GM23248 (cell line): ENCODE measurements around the gene ENTPD2. TPM values are rescaled to one million over a fixed set of nuclear protein-coding genes. Genes with fewer than 3 reads are reported as not detected.
A peak's percentile ranks its signal among the peaks of the same experiment; 100 is the strongest.

Experiments used
- DNase-seq: peaks from one replicate; pipeline ENCODE4 v3.0.0-alpha.2; 2015
- H2AFZ ChIP-seq: fragments of 200-600 bp; sonication (generic); 2 replicates; pipeline ENCODE4 v1.6.1; 2016; ENCODE audit warnings: antibody characterized with exemption
- H3F3A ChIP-seq: fragments of 200-600 bp; sonication (generic); 2 replicates; pipeline ENCODE4 v1.6.1; 2016; ENCODE audit warnings: mild to moderate bottlenecking, antibody characterized with exemption, mixed run types; ENCODE audit not compliant: insufficient read depth
- H3K27ac ChIP-seq: fragments of 200-600 bp; sonication (generic); 2 replicates; pipeline ENCODE4 v1.5.1; 2016; ENCODE audit warnings: mild to moderate bottlenecking
- H3K27me3 ChIP-seq: fragments of 200-600 bp; sonication (generic); replicated peaks from 2 replicates; pipeline ENCODE4 v1.6.1; 2016; ENCODE audit warnings: mild to moderate bottlenecking; ENCODE audit not compliant: insufficient read depth
- H3K36me3 ChIP-seq: fragments of 200-600 bp; sonication (generic); 2 replicates; pipeline ENCODE4 v1.6.1; 2016; ENCODE audit warnings: low read depth, mild to moderate bottlenecking
- H3K4me1 ChIP-seq: fragments of 200-600 bp; sonication (generic); 2 replicates; pipeline ENCODE4 v1.6.1; 2016; ENCODE audit warnings: mild to moderate bottlenecking; ENCODE audit not compliant: insufficient read depth
- H3K4me2 ChIP-seq: fragments of 200-600 bp; sonication (generic); one replicate; pipeline ENCODE4 v1.6.1; 2016; ENCODE audit warnings: mild to moderate bottlenecking; ENCODE audit not compliant: unreplicated experiment
- H3K4me3 ChIP-seq: fragments of 200-600 bp; sonication (generic); 2 replicates; pipeline ENCODE4 v1.5.1; 2016; ENCODE audit warnings: mild to moderate bottlenecking
- H3K79me2 ChIP-seq: fragments of 200-600 bp; sonication (generic); 2 replicates; pipeline ENCODE4 v1.6.1; 2016; ENCODE audit warnings: mild to moderate bottlenecking; ENCODE audit not compliant: insufficient read depth
- H3K9ac ChIP-seq: fragments of 200-600 bp; sonication (generic); 2 replicates; pipeline ENCODE4 v1.6.1; 2016; ENCODE audit warnings: mild to moderate bottlenecking
- H3K9me2 ChIP-seq: fragments of 200-600 bp; sonication (generic); 2 replicates; pipeline ENCODE4 v1.6.1; 2016; ENCODE audit warnings: mixed run types, mild to moderate bottlenecking, moderate library complexity; ENCODE audit not compliant: insufficient read depth
- H3K9me3 ChIP-seq: fragments of 200-600 bp; sonication (generic); one replicate; pipeline ENCODE4 v1.6.1; 2017; ENCODE audit warnings: low read depth
- H4K20me1 ChIP-seq: fragments of 200-600 bp; sonication (generic); 2 replicates; pipeline ENCODE4 v1.6.0; 2016; ENCODE audit not compliant: insufficient read depth
- EZH2 ChIP-seq: fragments of 200-600 bp; sonication (generic); IDR thresholded peaks from 2 replicates; pipeline ENCODE4 v1.6.1; 2018; ENCODE audit warnings: antibody characterized with exemption, mild to moderate bottlenecking; ENCODE audit not compliant: insufficient read depth, poor library complexity, severe bottlenecking
- EZH2phosphoT487 ChIP-seq: fragments of 200-600 bp; sonication (generic); IDR thresholded peaks from 2 replicates; pipeline ENCODE4 v1.6.1; 2018; ENCODE audit warnings: antibody characterized with exemption, moderate library complexity, mild to moderate bottlenecking, low read depth; ENCODE audit not compliant: insufficient read depth
- WGBS, 2 experiments: methylation state at CpG; one replicate each; pipeline ENCODE4 v1.1.6; 2015 to 2017; ENCODE audit warnings: low lambda C conversion rate in 2 of 2, low coverage in 1 of 2; ENCODE audit errors: missing lambda C conversion rate in 2 of 2; 5-methylcytosine and 5-hydroxymethylcytosine counted together
- in situ Hi-C: fragments of 300-500 bp; cut with MboI; formaldehyde crosslinking; loops from 2 replicates; pipeline ENCODE4 v1.15.0; 2020
- polyA plus RNA-seq: library from polyadenylated mRNA; unstranded; fragments of >200 nt; fragmentation: Nextera tagmentation; extraction: Ambion mirVana; gene quantifications from 2 replicates; pipeline ENCODE4 v1.2.1, GENCODE V29; 2016
- total RNA-seq: library from RNA; depleted of rRNA; stranded (reverse); fragments of >200 nt; shearing (Covaris generic); gene quantifications from 2 replicates; pipeline ENCODE4 v1.2.3, GENCODE V29; 2014

ENTPD2 gene
- total and polyA plus RNA-seq, 2 experiments from 2014 or later = not detected

GRCh38 chr9:137049544-137050449 lies 4.1 kb downstream of the ENTPD2 start:
- no peaks in the 10 kb centered on the region for H3K9me3 ChIP-seq
- H3K27ac ChIP-seq = no peak overlapping the region
- no peak overlapping the region for H2AFZ ChIP-seq
- 38% methylated on average over 30 to 38 of the region's 38 CpGs for WGBS, 2 experiments
- in situ Hi-C loops = no loop called here
- peak; percentile 73 for DNase-seq
- peaks cover 6% of the 10 kb centered on the region for H3K79me2 ChIP-seq
- H3K9me2 ChIP-seq = no peaks in the 10 kb centered on the region
- H3K4me3 ChIP-seq = no peak overlapping the region
- no peaks in the 10 kb centered on the region; the same call in 1 of the 2 replicates for H4K20me1 ChIP-seq
- no peaks in the 10 kb centered on the region for H3F3A ChIP-seq
- TF ChIP-seq EZH2phosphoT487 (no peak), EZH2 (no peak)
- H3K9ac ChIP-seq = no peak overlapping the region
- H3K4me1 ChIP-seq = peaks cover 2% of the 10 kb centered on the region; the same call in 1 of the 2 replicates
- H3K36me3 ChIP-seq = no peaks in the 10 kb centered on the region
- H3K4me2 ChIP-seq = no peak overlapping the region
- H3K27me3 ChIP-seq = peaks cover 22% of the 10 kb centered on the region

DNA sequence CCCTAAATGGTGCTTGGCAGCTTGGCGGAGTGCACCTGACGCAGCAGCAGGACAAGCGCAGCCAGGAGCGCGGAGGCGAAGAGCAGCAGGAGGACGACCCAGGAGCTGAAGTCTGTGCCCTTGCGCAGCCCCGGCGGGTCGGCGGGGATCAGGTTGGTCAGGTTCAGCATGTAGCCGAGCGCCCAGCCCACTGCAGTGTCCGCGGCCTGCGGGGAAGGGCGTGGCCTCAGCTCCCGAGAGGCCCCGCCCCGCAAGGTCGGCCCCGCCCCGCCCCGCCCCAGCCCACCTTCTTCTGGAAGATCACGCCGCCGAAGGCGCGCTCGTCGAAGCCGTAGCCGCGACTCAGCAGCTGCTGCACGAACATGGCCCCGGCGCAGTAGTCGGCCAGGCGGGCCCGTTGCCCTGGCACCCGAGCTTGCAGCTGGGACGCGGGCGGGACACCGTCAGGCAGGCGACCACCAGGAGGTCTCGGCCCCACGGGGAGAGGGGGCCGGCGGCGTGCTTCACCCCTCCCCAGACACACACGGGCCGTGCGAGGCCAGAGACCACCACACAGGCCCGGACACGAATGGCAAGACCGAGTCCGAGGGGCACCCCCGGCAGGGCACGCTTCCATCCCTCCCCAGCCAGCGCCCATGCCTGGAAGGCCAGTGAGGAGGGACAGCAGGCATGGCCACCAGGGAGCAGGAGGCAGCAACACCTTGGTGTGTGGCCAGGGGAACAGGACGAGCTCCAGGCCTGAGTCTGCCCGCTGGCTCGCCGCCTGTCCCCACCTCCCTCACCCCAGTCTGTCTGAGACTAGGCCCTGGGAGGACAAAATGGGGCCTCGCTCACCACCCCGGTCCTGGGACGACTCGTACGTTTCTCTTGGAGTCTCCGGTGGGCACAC lies 5.0 kb downstream of the ENTPD2 start:
- DNase-seq = peak; percentile 28
- H3K4me1 ChIP-seq = peaks cover 8% of the 10 kb centered on the region; the same call in 1 of the 2 replicates
- H3K27ac ChIP-seq = no peak overlapping the region
- H3K4me3 ChIP-seq = no peak overlapping the region
- no peak overlapping the region for H2AFZ ChIP-seq
- 21 to 31% methylated on average over 33 to 60 of the region's 72 CpGs for WGBS, 2 experiments
- H3K4me2 ChIP-seq = no peak overlapping the region
- peaks cover 15% of the 10 kb centered on the region for H3K79me2 ChIP-seq
- no peaks in the 10 kb centered on the region for H3K9me3 ChIP-seq
- H3K9ac ChIP-seq = no peak overlapping the region
- H3K36me3 ChIP-seq = no peaks in the 10 kb centered on the region
- no peak for TF ChIP-seq EZH2
- TF ChIP-seq EZH2phosphoT487 = no peak
- H3K9me2 ChIP-seq = no peaks in the 10 kb centered on the region
- peaks cover 22% of the 10 kb centered on the region for H3K27me3 ChIP-seq
- H4K20me1 ChIP-seq = no peaks in the 10 kb centered on the region; the same call in 1 of the 2 replicates
- no peaks in the 10 kb centered on the region for H3F3A ChIP-seq
- in situ Hi-C loops = no loop called here

GRCh38 chr9:137046088-137046787 lies 7.6 kb downstream of the ENTPD2 start, which contains the start of gene NPDC1:
Gene NPDC1 (minus strand): TSS chr9:137046177. CDS start chr9:137045989, 188 bp downstream.
- H2AFZ ChIP-seq = peak within 1 kb of the TSS; percentile 93
- peak; percentile 90 for DNase-seq
- peak within 1 kb of the TSS; percentile 95 for H3K4me2 ChIP-seq
- H3K4me1 ChIP-seq = peaks cover 8% of the 10 kb centered on the region; the same call in 1 of the 2 replicates
- peaks cover 9% of the 10 kb centered on the region for H3K27me3 ChIP-seq
- H4K20me1 ChIP-seq = no peaks in the 10 kb centered on the region; the same call in 1 of the 2 replicates
- H3K9ac ChIP-seq = peak within 1 kb of the TSS; percentile 70
- no peaks in the 10 kb centered on the region for H3K9me2 ChIP-seq
- H3K36me3 ChIP-seq = no peaks in the 10 kb centered on the region
- peak within 1 kb of the TSS; percentile 87 for H3K4me3 ChIP-seq
- 1 to 2% methylated on average over 43 to 45 of the region's 57 CpGs for WGBS, 2 experiments
- no peaks in the 10 kb centered on the region for H3F3A ChIP-seq
- peak within 1 kb of the TSS; percentile 25 for H3K27ac ChIP-seq
- in situ Hi-C loops = no loop called here
- H3K9me3 ChIP-seq = no peaks in the 10 kb centered on the region
- no peak for TF ChIP-seq EZH2
- TF ChIP-seq EZH2phosphoT487 = no peak
- H3K79me2 ChIP-seq = peaks cover 25% of the 10 kb centered on the region
